Measurements from ENCODE around the gene IFT25. TPM values are rescaled to one million over a fixed set of nuclear protein-coding genes. Genes with fewer than 3 reads are reported as not detected.

The IFT25 gene
- total and polyA plus RNA-seq, 2 of the 13 experiments (the other 11 are each of a cell fraction or from before 2014, with no cell fraction given), result 19.7 to 48.0 TPM

- TF ChIP-seq ZFP91 (CRISPR knock-in tag; IDR thresholded peaks at IDR 0.05; ENCODE audit: borderline replicate concordance) (peak; percentile 52; the same call in 1 of the 2 replicates), PPARG (CRISPR knock-in tag; conservative IDR thresholded peaks at IDR 0.05) (peak; percentile 29; the same call in 1 of the 2 replicates), GLMP (CRISPR knock-in tag; IDR thresholded peaks at IDR 0.05; ENCODE audit: borderline replicate concordance) (no peak), ARID3A (IDR thresholded peaks at IDR 0.05; ENCODE audit: low read depth, low read length) (no peak), CREB1 (IDR thresholded peaks at IDR 0.05) (no peak), CREB1 (CRISPR knock-in tag; IDR thresholded peaks at IDR 0.05) (peak; percentile 50; the same call in 1 of the 2 replicates), TEAD2 (CRISPR knock-in tag; IDR thresholded peaks at IDR 0.05) (no peak), ZBTB10 (CRISPR knock-in tag; IDR thresholded peaks at IDR 0.05; ENCODE audit: borderline replicate concordance) (peak; percentile 31; the same call in 1 of the 2 replicates), RBFOX2 (IDR thresholded peaks at IDR 0.05; ENCODE audit: low read depth, low read length) (peak; percentile 46), ARID2 (CRISPR knock-in tag; IDR thresholded peaks at IDR 0.05; ENCODE audit: borderline replicate concordance) (peak; percentile 72; the same call in 1 of the 2 replicates), CEBPG (CRISPR knock-in tag; IDR thresholded peaks at IDR 0.05) (peak; percentile 95), NR2F6 (IDR thresholded peaks at IDR 0.05) (no peak), NR2F6 (CRISPR knock-in tag; IDR thresholded peaks at IDR 0.05) (0 out of 2 replicates have a peak, but pooled peaks have one; percentile 35), ZNF350 (CRISPR knock-in tag; IDR thresholded peaks at IDR 0.05; ENCODE audit: borderline replicate concordance, low read depth) (peak; percentile 45; the same call in 1 of the 2 replicates), POGK (CRISPR knock-in tag; conservative IDR thresholded peaks at IDR 0.05) (no peak), YEATS4 (CRISPR knock-in tag; IDR thresholded peaks at IDR 0.05; ENCODE audit: borderline replicate concordance) (peak; percentile 32; the same call in 1 of the 2 replicates), EP300 (IDR thresholded peaks at IDR 0.05; ENCODE audit: low read depth in 2 of 2, low read length in 2 of 2) (0 out of 4 replicates have a peak, but pooled peaks of 1 of the 2 experiments have one; percentile 14), EP300 (CRISPR knock-in tag; IDR thresholded peaks at IDR 0.05; ENCODE audit: borderline replicate concordance) (no peak)
Measured at GRCh38 chr1:53982034-53982762, 36.7 kb upstream of the IFT25 start (continued).

Data from HepG2 (cell line).